Adrenal gland (tissue), 12 donors: ENCODE data around the gene TBC1D25. TPM values are rescaled to one million over a fixed set of nuclear protein-coding genes. Genes with fewer than 3 reads are reported as not detected.

Experiments used
- DNase-seq, 7 donors: peaks; one replicate each; pipeline ENCODE4 v3.0.0-alpha.2; 2019 to 2020
- H3K27ac ChIP-seq, 5 donors: fragments of 200-600 bp; sonication (generic) in 4 of 5; 1 replicate in 3 of 5; 2 replicates in 2 of 5; pipeline versions ENCODE4 v1.5.1 to v1.8.0; 2016 to 2020; ENCODE audit warnings: mild to moderate bottlenecking in 1 of 5
- H3K27me3 ChIP-seq: fragments of 200-600 bp; 2 replicates; pipeline ENCODE4 v1.8.0; 2021
- H3K36me3 ChIP-seq, 2 donors: fragments of 200-600 bp; replicated peaks in 1 of 2; 1 replicate in 1 of 2; 2 replicates in 1 of 2; pipeline versions ENCODE4 v1.5.1 to v1.8.0; 2018 to 2022
- H3K4me1 ChIP-seq, 2 donors: fragments of 200-600 bp; replicated peaks in 1 of 2; 1 replicate in 1 of 2; 2 replicates in 1 of 2; pipeline versions ENCODE4 v1.5.1 to v1.8.0; 2018 to 2021
- H3K4me3 ChIP-seq, 4 donors: fragments of 200-600 bp; sonication (generic) in 3 of 4; one replicate each; pipeline ENCODE4 v1.5.1; 2016 to 2018
- H3K9me3 ChIP-seq, 3 donors: fragments of 200-600 bp; sonication (generic) in 1 of 3; replicated peaks in 1 of 3; 1 replicate in 2 of 3; 2 replicates in 1 of 3; pipeline versions ENCODE4 v1.5.1 to v1.8.0; 2016 to 2021
- POLR2A ChIP-seq, 2 donors: fragments of 450-650 bp; IDR thresholded peaks; one replicate each; pipeline ENCODE4 v1.6.1; 2017; ENCODE audit warnings: antibody characterized with exemption in 2 of 2, mild to moderate bottlenecking in 2 of 2, moderate library complexity in 1 of 2
- WGBS, 4 donors: extraction: QIAGEN DNeasy Blood & Tissue Kit in 2 of 4; methylation state at CpG; one replicate each; pipeline versions ENCODE4 v1.1.5 to v1.1.7; 2013 to 2017; 5-methylcytosine and 5-hydroxymethylcytosine counted together
- intact Hi-C, 2 donors: fragments of 100-400 bp; cut with DNase I; formaldehyde crosslinking; loops; one replicate each; pipeline versions ENCODE4 v1.14.1 to v1.15.0; 2022 to 2023
- polyA plus RNA-seq, 3 donors: library from polyadenylated mRNA; stranded (reverse); fragments of 200-250 nt in 2 of 3; fragments of 350-450 nt in 1 of 3; fragmentation: Illumina TruSeq in 1 of 3; extraction: RNeasy Lipid Tissue Mini Kit (QIAGEN cat#74804) in 1 of 3; gene quantifications; one replicate each; pipeline ENCODE4 v1.2.3, GENCODE V29; 2013 to 2014
- total RNA-seq, 9 donors: library from RNA; depleted of rRNA in 4 of 9; stranded (reverse); fragments of >200 nt in 4 of 9; fragments of 120-200 nt in 1 of 9; fragmentation: NEBNext Ultra II Directional in 1 of 9; extraction: Animal tissue kit (Norgen Biotek cat#: 25700) in 1 of 9; gene quantifications; one replicate each; pipeline versions ENCODE4 v1.1.0 to v1.2.4, GENCODE V29; 2013 to 2023
- TF ChIP-seq, protein P1 (sequence below), 6 experiments: fragments of 450-650 bp in 4 of 6; fragments of 200-600 bp in 2 of 6; sonication (generic) in 1 of 6; IDR thresholded peaks; 1 replicate in 5 of 6; 2 replicates in 1 of 6; pipeline versions ENCODE4 v1.5.1 to v1.8.0; 2016 to 2021; ENCODE audit warnings: antibody characterized with exemption in 6 of 6, mild to moderate bottlenecking in 2 of 6, moderate library complexity in 1 of 6
- donor health status: healthy with polysubstance abuse.
- donor health status: Bipolar disorder and iron deficiency.
- donor health status: DM: yes; HTN: yes; CAD: no.
- donor health status: DM: no; HTN: no; CAD: no.
- donor health status: DM: no; HTN: no; CAD: no.
- donor health status: DM: yes; HTN: yes; CAD: no.

Gene TBC1D25
- total and polyA plus RNA-seq, 12 donors: 8.9 to 31.0 (median 13.5) TPM

- DNase-seq: no peak
- TF ChIP-seq, protein P1, sequence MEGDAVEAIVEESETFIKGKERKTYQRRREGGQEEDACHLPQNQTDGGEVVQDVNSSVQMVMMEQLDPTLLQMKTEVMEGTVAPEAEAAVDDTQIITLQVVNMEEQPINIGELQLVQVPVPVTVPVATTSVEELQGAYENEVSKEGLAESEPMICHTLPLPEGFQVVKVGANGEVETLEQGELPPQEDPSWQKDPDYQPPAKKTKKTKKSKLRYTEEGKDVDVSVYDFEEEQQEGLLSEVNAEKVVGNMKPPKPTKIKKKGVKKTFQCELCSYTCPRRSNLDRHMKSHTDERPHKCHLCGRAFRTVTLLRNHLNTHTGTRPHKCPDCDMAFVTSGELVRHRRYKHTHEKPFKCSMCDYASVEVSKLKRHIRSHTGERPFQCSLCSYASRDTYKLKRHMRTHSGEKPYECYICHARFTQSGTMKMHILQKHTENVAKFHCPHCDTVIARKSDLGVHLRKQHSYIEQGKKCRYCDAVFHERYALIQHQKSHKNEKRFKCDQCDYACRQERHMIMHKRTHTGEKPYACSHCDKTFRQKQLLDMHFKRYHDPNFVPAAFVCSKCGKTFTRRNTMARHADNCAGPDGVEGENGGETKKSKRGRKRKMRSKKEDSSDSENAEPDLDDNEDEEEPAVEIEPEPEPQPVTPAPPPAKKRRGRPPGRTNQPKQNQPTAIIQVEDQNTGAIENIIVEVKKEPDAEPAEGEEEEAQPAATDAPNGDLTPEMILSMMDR (IDR thresholded peaks at IDR 0.05): no peak
- TF ChIP-seq POLR2A (IDR thresholded peaks at IDR 0.05): no peak
- H3K27ac ChIP-seq: no peak overlapping the region
- H3K27me3 ChIP-seq: no peaks in the 10 kb centered on the region
- 88 to 96% (median 92%) methylated on average over 1 of the region's 1 CpG; no CpG with 5 or more reads in 1 of the 4 donors for WGBS, 4 donors
- intact Hi-C loops: no loop called here
- peaks cover 0 to 29% of the 10 kb centered on the region in 2 donors for H3K36me3 ChIP-seq
- no peak overlapping the region for H3K4me3 ChIP-seq
- peaks cover 4 to 15% of the 10 kb centered on the region in 2 donors for H3K4me1 ChIP-seq
- no peaks in the 10 kb centered on the region for H3K9me3 ChIP-seq
These were observed 41.1 kb downstream of the TBC1D25 start for GRCh38 chrX:48580662-48581061.

- H3K36me3 ChIP-seq: no peaks in the 10 kb centered on the region
These were observed 45.2 kb downstream of the TBC1D25 start for GRCh38 chrX:48584698-48585097.

GRCh38 chrX:48589482-48590162, 50.1 kb downstream of the TBC1D25 start:
- 74 to 84% (median 80%) methylated on average over 5 to 13 of the region's 13 CpGs for WGBS, 4 donors
- Histone ChIP-seq H3K4me1 (no peaks in the 10 kb centered on the region), H3K27ac (peak overlapping the region in 2 of 5 donors; percentile 10 to 73), H3K36me3 (no peaks in the 10 kb centered on the region), H3K27me3 (no peaks in the 10 kb centered on the region), H3K4me3 (no peak overlapping the region), H3K9me3 (no peaks in the 10 kb centered on the region)
- TF ChIP-seq, protein P1 (IDR thresholded peaks at IDR 0.05): no peak
- no peak for TF ChIP-seq POLR2A (IDR thresholded peaks at IDR 0.05)
- no peak for DNase-seq
- intact Hi-C loops: no loop called here

More at GRCh38 chrX:48584698-48585097, 45.2 kb downstream of the TBC1D25 start:
- Histone ChIP-seq H3K9me3 (no peaks in the 10 kb centered on the region), H3K4me1 (no peaks in the 10 kb centered on the region), H3K27ac (no peak overlapping the region), H3K27me3 (no peaks in the 10 kb centered on the region), H3K4me3 (no peak overlapping the region)
- WGBS, 4 donors: 33 to 56% (median 46%) methylated on average over 2 of the region's 2 CpGs
- TF ChIP-seq, protein P1 (IDR thresholded peaks at IDR 0.05): no peak
- TF ChIP-seq POLR2A (IDR thresholded peaks at IDR 0.05): no peak
- intact Hi-C loops: no loop called here
- no peak for DNase-seq

- TF ChIP-seq, protein P1 (IDR thresholded peaks at IDR 0.05): no peak
- TF ChIP-seq POLR2A (IDR thresholded peaks at IDR 0.05): no peak
- Histone ChIP-seq H3K27me3 (no peaks in the 10 kb centered on the region), H3K9me3 (no peaks in the 10 kb centered on the region), H3K4me1 (no peaks in the 10 kb centered on the region), H3K36me3 (no peaks in the 10 kb centered on the region), H3K27ac (peak overlapping the region in 4 of 5 donors; percentile 20 to 88 (median 56)), H3K4me3 (no peak overlapping the region)
- WGBS, 4 donors: 86 to 90% (median 88%) methylated on average over 11 to 21 of the region's 21 CpGs
- intact Hi-C loops: no loop called here
- DNase-seq: no peak
These were observed 50.9 kb downstream of the TBC1D25 start for GRCh38 chrX:48590203-48591103.
